ENCODE results near the gene TAF7.

DNA sequence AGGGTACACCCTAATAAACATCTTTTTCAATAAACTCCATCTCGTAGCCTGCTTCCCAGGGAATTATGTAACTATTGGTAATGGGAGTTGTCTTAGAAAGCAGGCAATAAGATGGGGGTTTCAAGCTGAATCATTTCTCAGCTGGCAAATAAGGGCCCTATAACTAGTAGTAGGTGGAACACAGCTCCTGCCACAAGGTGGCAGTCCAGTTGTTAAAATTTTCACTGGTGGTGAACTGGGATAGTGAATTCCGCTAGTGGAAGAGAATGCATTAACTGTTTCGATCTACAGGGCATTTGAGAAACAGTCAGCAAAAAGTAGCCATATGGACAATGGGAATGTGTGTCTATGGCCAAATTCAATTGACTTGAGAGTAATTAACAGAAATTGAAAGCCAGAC is 47.7 kb downstream of the TAF7 start:
- TF ChIP-seq POLR2A (IDR thresholded peaks at IDR 0.05; ENCODE audit: low read depth, low read length) (no peak), SPI1 (IDR thresholded peaks at IDR 0.05; ENCODE audit: low read depth, low read length) (no peak), POLR2AphosphoS5 (IDR thresholded peaks at IDR 0.05; ENCODE audit: low read depth, low read length) (no peak), POU2F2 (IDR thresholded peaks at IDR 0.05; ENCODE audit: low read depth, low read length) (no peak), TAF1 (IDR thresholded peaks at IDR 0.05; ENCODE audit: low read depth, low read length) (no peak), PAX5 (IDR thresholded peaks at IDR 0.05; ENCODE audit: insufficient read depth, low read length, severe bottlenecking) (no peak)
